PC-3 (cell line): ENCODE measurements around the gene TBCEL. TPM values are rescaled to one million over a fixed set of nuclear protein-coding genes. Genes with fewer than 3 reads are reported as not detected.
"Not testable (repeated sequence)": the region's sequence is repeated elsewhere in the genome, so short reads cannot be mapped to it uniquely, and the experiment has no call there.

Source experiments
- ATAC-seq: fragments of 200-7000 bp; cut with Tn5 transposase; 2 replicates; pipeline ENCODE4 v1.9.1; 2020; ENCODE audit warnings: mild to moderate bottlenecking, moderate library complexity
- BruUV-seq: library from RNA; stranded (reverse); fragments of 400-500 nt; replicated peaks from 2 replicates; lab custom pipeline; 2021; lab: Mats Ljungman, UMichigan
- CTCF ChIA-PET: fragments of 300-600 bp; sonication (Branson Sonifier 250); formaldehyde crosslinking; loops from one replicate; lab custom pipeline; 2022; ENCODE audit warnings: antibody characterized with exemption; lab: Charles Lee
- POLR2A ChIA-PET: fragments of 300-600 bp; sonication (Branson Sonifier 250); formaldehyde crosslinking; loops from one replicate; lab custom pipeline; 2022; ENCODE audit warnings: antibody characterized with exemption; ENCODE audit not compliant: unreplicated experiment; lab: Charles Lee
- DNase-seq: peaks from one replicate; pipeline ENCODE4 v3.0.0-alpha.2; 2015
- H2AFZ ChIP-seq: fragments of 300-600 bp; sonication (generic); 2 replicates; pipeline ENCODE4 v1.6.0; 2016; ENCODE audit warnings: antibody characterized with exemption, low read length
- H3F3A ChIP-seq: fragments of 300-600 bp; sonication (generic); one replicate; pipeline ENCODE4 v1.6.0; 2017; ENCODE audit warnings: antibody characterized with exemption, low read length, control low read depth, mild to moderate bottlenecking; ENCODE audit not compliant: unreplicated experiment
- H3K27ac ChIP-seq: fragments of 300-600 bp; sonication (generic); 2 replicates; pipeline ENCODE4 v1.5.1; 2016; ENCODE audit warnings: mild to moderate bottlenecking, low read length
- H3K27me3 ChIP-seq: fragments of 300-600 bp; sonication (generic); 2 replicates; pipeline ENCODE4 v1.6.1; 2016; ENCODE audit warnings: low read length, mixed read lengths
- H3K36me3 ChIP-seq: fragments of 300-600 bp; sonication (generic); 2 replicates; pipeline ENCODE4 v1.6.1; 2016; ENCODE audit warnings: low read depth, mixed run types, low read length, mixed read lengths
- H3K4me1 ChIP-seq: fragments of 300-600 bp; sonication (generic); 2 replicates; pipeline ENCODE4 v1.5.1; 2016; ENCODE audit warnings: low read length; ENCODE audit not compliant: insufficient read depth
- H3K4me2 ChIP-seq: fragments of 300-600 bp; sonication (generic); 2 replicates; pipeline ENCODE4 v1.6.0; 2016; ENCODE audit warnings: low read length
- H3K4me3 ChIP-seq: fragments of 300-600 bp; sonication (generic); 2 replicates; pipeline ENCODE4 v1.5.1; 2016; ENCODE audit warnings: mild to moderate bottlenecking, low read length, mixed read lengths
- H3K79me2 ChIP-seq: fragments of 300-600 bp; sonication (generic); 2 replicates; pipeline ENCODE4 v1.6.1; 2017; ENCODE audit warnings: low read length, mixed read lengths
- H3K9ac ChIP-seq: fragments of 300-600 bp; sonication (generic); 2 replicates; pipeline ENCODE4 v1.6.0; 2016; ENCODE audit warnings: mild to moderate bottlenecking, low read length
- H3K9me2 ChIP-seq: fragments of 300-600 bp; sonication (generic); replicated peaks from 2 replicates; pipeline ENCODE4 v1.6.1; 2016; ENCODE audit warnings: mixed run types, low read length, mixed read lengths
- H3K9me3 ChIP-seq: fragments of 300-600 bp; sonication (generic); 2 replicates; pipeline ENCODE4 v1.6.1; 2016; ENCODE audit warnings: low read length, mixed read lengths
- H4K20me1 ChIP-seq: fragments of 300-600 bp; sonication (generic); 2 replicates; pipeline ENCODE4 v1.6.1; 2016; ENCODE audit warnings: low read length, mixed read lengths
- EZH2 ChIP-seq: fragments of 300-600 bp; sonication (generic); IDR thresholded peaks from one replicate; pipeline ENCODE4 v1.6.1; 2017; ENCODE audit warnings: antibody characterized with exemption, mild to moderate bottlenecking, low read length; ENCODE audit not compliant: unreplicated experiment
- EZH2phosphoT487 ChIP-seq: fragments of 300-600 bp; sonication (generic); IDR thresholded peaks from 2 replicates; pipeline ENCODE4 v1.6.1; 2018; ENCODE audit warnings: mild to moderate bottlenecking, antibody characterized with exemption, low read length, borderline replicate concordance
- intact Hi-C: fragments of 100-400 bp; cut with micrococcal nuclease; formaldehyde crosslinking; loops from 2 replicates; pipeline ENCODE4 v1.9.0; 2023
- total RNA-seq: library from RNA; depleted of rRNA; stranded (reverse); fragments of >200 nt; gene quantifications from 2 replicates; pipeline ENCODE4 v1.2.3, GENCODE V29; 2014
- TF ChIP-seq, protein P1 (sequence below): fragments of 300-600 bp; sonication (generic); conservative IDR thresholded peaks from 2 replicates; pipeline ENCODE4 v1.5.1; 2017; ENCODE audit warnings: antibody characterized with exemption, low read depth, mild to moderate bottlenecking, low read length

TBCEL gene
- total RNA-seq, 1 experiment from 2014 or later, result 6.6 TPM

DNA sequence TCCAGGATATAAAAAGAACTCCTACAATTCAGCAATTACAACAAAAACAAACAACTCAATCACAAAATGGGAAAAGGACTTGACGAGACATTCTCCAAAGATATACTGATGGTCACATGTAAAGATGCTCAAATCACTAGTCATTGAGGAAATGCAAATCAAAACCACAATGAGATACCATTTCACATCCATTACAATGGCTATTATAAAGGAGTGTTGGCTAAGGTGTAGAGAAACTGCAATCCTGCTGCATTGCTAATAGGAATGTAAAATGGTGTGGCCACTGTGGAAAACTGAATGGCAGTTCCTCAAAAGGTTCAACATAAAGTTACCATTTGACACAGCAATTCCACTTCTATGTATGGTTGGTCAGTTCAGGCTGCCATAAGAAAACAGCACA lies 11.8 kb upstream of the TBCEL start:
- H3K9me3 ChIP-seq, result no peaks in the 10 kb centered on the region
- TF ChIP-seq, protein P1, sequence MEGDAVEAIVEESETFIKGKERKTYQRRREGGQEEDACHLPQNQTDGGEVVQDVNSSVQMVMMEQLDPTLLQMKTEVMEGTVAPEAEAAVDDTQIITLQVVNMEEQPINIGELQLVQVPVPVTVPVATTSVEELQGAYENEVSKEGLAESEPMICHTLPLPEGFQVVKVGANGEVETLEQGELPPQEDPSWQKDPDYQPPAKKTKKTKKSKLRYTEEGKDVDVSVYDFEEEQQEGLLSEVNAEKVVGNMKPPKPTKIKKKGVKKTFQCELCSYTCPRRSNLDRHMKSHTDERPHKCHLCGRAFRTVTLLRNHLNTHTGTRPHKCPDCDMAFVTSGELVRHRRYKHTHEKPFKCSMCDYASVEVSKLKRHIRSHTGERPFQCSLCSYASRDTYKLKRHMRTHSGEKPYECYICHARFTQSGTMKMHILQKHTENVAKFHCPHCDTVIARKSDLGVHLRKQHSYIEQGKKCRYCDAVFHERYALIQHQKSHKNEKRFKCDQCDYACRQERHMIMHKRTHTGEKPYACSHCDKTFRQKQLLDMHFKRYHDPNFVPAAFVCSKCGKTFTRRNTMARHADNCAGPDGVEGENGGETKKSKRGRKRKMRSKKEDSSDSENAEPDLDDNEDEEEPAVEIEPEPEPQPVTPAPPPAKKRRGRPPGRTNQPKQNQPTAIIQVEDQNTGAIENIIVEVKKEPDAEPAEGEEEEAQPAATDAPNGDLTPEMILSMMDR, result no peak
- TF ChIP-seq EZH2phosphoT487 (no peak), EZH2 (no peak)
- H3K27ac ChIP-seq, result no peak overlapping the region
- no peaks in the 10 kb centered on the region for H3K9me2 ChIP-seq
- no peaks in the 10 kb centered on the region for H3K36me3 ChIP-seq
- no peak for ATAC-seq
- no peak overlapping the region for H3K4me3 ChIP-seq
- H3K27me3 ChIP-seq, result peaks cover 44% of the 10 kb centered on the region
- intact Hi-C loops, result no loop called here
- no peak overlapping the region for H3K4me2 ChIP-seq
- no peaks in the 10 kb centered on the region for H3K79me2 ChIP-seq
- POLR2A ChIA-PET, result no interaction called here
- BruUV-seq, result no TSS peak
- CTCF ChIA-PET, result no interaction called here
- no peaks in the 10 kb centered on the region for H3K4me1 ChIP-seq
- no peaks in the 10 kb centered on the region for H4K20me1 ChIP-seq
- H3K9ac ChIP-seq, result no peak overlapping the region
- H2AFZ ChIP-seq, result no peak overlapping the region
- DNase-seq, result no peak
- no peaks in the 10 kb centered on the region for H3F3A ChIP-seq

DNA sequence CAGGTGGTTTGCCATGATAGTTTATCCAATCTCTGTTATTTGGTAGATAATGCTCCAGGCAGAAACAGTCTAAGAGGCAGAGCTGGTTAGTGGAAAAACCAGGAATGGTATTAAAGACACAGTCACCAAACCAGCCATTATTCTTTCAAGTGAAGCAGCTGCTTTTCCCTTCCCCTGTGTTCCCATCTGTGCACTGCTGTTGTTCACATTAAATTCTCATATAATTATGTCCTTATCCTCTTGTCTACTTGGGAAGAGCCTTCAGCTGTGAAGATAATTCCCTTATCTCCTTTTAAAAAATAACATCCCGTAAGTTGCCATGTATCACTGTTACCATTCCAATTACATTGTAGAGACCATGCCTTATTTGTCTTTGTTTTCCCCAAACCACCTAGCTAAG lies 5.2 kb upstream of the TBCEL start:
- TF ChIP-seq, protein P1, result no peak
- no peak for TF ChIP-seq EZH2
- TF ChIP-seq EZH2phosphoT487, result no peak
- DNase-seq, result no peak
- no peak overlapping the region for H3K9ac ChIP-seq
- H3K4me3 ChIP-seq, result no peak overlapping the region
- no peak for ATAC-seq
- H3K4me2 ChIP-seq, result no peak overlapping the region
- no peaks in the 10 kb centered on the region for H3K79me2 ChIP-seq
- no peaks in the 10 kb centered on the region for H4K20me1 ChIP-seq
- H3K36me3 ChIP-seq, result no peaks in the 10 kb centered on the region
- intact Hi-C loops, result no loop called here
- no TSS peak for BruUV-seq
- ChIA-PET CTCF (no interaction called here), POLR2A (no interaction called here)
- H2AFZ ChIP-seq, result no peak overlapping the region
- H3F3A ChIP-seq, result no peaks in the 10 kb centered on the region
- H3K27ac ChIP-seq, result no peak overlapping the region
- no peaks in the 10 kb centered on the region for H3K9me3 ChIP-seq
- H3K4me1 ChIP-seq, result peaks cover 5% of the 10 kb centered on the region; the same call in 1 of the 2 replicates
- peaks cover 18% of the 10 kb centered on the region; the same call in 1 of the 2 replicates for H3K27me3 ChIP-seq
- no peaks in the 10 kb centered on the region for H3K9me2 ChIP-seq

DNA sequence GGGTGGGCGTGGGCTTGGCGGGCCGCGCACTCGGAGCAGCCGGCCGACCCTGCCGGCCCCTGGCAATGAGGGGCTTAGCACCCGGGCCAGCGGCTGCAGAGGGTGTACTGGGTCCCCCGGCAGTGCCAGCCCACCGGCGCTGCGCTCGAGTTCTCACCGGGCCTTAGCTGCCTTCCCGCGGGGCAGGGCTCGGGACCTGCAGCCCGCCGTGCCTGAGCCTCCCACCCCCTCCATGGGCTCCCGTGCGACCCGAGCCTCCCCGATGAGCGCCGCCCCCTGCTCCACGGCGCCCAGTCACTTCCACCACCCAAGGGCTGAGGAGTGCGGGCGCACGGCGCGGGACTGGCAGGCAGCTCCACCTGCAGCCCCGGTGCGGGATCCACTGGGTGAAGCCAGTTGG lies 2.2 kb upstream of the TBCEL start:
- POLR2A ChIA-PET, CTCF ChIA-PET, ATAC-seq: not testable (repeated sequence)

More for the DNA sequence above, 2.2 kb upstream of the TBCEL start:
- H3K9ac ChIP-seq, H3K4me3 ChIP-seq, DNase-seq, H3F3A ChIP-seq, H3K36me3 ChIP-seq, H3K9me2 ChIP-seq, H2AFZ ChIP-seq, H4K20me1 ChIP-seq, H3K9me3 ChIP-seq, intact Hi-C loops, H3K4me2 ChIP-seq, BruUV-seq, H3K27ac ChIP-seq: not testable (repeated sequence)
- Histone ChIP-seq H3K4me1 (peaks cover 13% of the 10 kb centered on the region), H3K27me3 (peaks cover 18% of the 10 kb centered on the region; the same call in 1 of the 2 replicates), H3K79me2 (peaks cover 28% of the 10 kb centered on the region)
